Inferior parietal cortex (tissue), 1 donor: ENCODE measurements around the gene ARL3.
"Not testable (repeated sequence)": the region's sequence is repeated elsewhere in the genome, so short reads cannot be mapped to it uniquely, and the experiment has no call there.

ENCODE experiments used
- DNase-seq: peaks from one replicate; pipeline ENCODE4 v3.0.0-alpha.2; 2016; ENCODE audit errors: extremely low spot score

The ARL3 gene

DNA sequence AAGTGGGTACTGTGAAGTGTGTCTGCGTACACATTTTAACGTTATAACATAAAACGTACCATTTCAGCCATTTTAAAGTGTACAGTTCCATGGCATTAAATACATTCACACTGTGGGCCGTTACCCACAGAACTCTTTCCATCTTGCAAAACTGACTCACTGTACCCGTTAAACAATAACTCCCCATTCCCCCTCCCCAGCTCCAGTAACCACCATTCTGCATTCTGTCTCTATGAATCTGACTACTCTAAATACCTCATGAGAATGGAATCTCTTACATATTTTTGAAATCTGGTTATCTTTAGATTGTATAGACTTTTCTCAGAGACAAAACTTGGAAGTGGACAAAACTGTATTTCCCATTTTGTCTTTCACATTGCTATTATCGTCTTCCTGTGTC, 9.3 kb downstream of the ARL3 start:
- no peak for DNase-seq

- no peak for DNase-seq
These were observed 11.5 kb downstream of the ARL3 start for GRCh38 chr10:102702742-102703141.

DNA sequence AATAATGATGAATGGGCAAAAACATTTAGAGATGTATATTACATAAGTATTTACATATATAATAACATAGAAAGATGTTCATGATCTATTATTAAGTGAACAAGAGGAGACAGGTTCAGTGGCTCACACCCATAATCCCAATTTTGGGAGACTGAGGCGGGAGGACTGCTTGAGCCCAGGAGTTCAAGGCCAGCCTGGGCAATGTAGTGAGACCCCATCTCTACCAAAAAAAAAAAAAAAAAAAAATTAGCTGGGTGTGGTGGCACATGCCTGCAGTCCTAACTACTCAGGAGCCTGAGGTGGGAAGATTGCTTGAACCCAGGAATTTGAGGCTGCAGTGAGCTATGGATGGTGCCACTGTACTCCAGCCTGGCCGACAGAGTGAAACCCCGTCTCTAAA, 12.4 kb downstream of the ARL3 start:
- no peak for DNase-seq

GRCh38 chr10:102701272-102701671, 12.9 kb downstream of the ARL3 start:
- DNase-seq = no peak

- DNase-seq = no peak
These were observed 15.3 kb downstream of the ARL3 start for GRCh38 chr10:102698894-102699293.

GRCh38 chr10:102696736-102697135, 17.5 kb downstream of the ARL3 start:
- no peak for DNase-seq

- not testable (repeated sequence) for DNase-seq
These were observed 18.8 kb downstream of the ARL3 start for GRCh38 chr10:102695401-102695800.

- DNase-seq = no peak
These were observed 22.7 kb downstream of the ARL3 start for GRCh38 chr10:102691285-102692066.

GRCh38 chr10:102683736-102684135, 30.5 kb downstream of the ARL3 start:
- no peak for DNase-seq

DNA sequence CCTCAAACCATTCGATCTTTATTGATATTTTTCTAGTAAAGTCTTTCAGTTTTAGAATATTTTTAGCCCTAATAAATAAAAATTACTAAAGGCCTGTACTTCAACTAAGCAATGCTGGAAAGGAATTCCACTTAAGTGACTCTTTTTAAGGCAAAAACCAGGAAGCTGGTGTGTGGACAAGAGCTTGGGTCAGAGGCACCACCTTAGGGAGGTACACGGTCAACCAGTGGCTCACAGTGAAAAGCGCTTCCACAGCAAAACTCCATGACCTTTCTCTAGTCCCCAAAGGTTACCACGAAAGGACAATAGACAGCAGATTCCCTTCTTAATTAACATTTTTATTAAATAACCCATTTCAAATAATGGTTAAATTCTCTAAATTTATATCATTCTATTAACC, 31.2 kb downstream of the ARL3 start:
- no peak for DNase-seq

GRCh38 chr10:102682416-102682815, 31.8 kb downstream of the ARL3 start:
- no peak for DNase-seq

DNA sequence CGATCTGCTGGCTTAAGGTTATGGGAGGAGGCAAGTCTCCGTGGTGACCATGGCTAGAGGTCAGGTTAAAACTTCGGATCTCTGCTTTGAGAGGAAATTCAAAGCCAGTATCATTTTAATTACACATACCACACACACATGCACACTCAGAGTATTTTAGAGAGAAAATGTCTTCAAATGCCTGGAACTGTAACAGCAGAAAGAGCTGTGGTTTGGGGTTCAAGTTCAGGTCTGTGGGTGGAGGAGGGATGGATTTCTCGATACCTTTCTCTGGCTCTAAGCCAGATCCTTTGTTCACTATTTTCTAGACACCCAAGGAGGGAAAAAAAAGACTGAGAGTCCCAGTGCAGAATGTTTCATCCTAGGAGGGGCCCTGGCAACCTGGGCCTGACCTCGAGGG, 32.5 kb downstream of the ARL3 start:
- no peak for DNase-seq

DNA sequence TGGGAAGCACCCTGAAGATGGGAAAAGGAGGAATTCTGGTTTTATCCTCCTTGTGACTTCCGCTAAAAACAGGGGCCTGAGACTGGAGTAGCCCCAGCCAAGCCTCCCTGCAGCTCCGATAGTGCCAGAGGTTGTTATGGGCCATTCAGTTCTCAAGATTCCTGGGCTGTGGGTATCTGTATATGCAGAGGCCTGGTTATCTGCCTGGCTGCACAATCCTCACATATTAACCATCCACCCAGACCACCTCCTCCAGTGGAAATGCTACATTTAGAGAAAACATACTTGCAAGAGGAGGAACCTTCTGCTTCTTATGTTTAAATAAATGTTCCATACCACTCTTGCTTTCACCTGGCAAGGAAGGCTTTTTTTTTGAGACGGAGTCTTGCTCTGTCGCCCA, 34.6 kb downstream of the ARL3 start:
- no peak for DNase-seq

DNA sequence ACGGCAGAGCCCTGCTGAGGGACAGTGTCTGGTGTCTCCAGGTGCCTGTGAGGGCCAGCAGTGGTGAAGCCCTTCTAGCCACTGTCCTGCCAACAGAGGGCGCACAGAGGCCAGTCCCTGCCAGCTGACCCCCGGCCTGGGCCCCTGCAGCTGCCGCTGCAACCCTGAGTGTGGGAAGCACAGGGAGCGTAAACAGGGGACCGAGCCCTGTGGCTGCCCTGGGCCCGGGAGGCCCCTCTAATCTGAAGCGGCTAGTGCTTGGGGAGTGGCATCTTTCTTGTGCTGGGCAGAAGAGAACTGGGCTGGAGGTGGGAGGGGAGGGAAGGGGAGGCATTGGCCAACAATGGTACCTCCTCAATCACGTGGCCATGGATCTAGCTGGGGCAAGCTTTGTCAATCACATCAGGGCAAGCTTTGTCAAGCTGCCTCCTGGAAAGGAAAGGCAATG, 35.3 kb downstream of the ARL3 start:
- DNase-seq = no peak

DNA sequence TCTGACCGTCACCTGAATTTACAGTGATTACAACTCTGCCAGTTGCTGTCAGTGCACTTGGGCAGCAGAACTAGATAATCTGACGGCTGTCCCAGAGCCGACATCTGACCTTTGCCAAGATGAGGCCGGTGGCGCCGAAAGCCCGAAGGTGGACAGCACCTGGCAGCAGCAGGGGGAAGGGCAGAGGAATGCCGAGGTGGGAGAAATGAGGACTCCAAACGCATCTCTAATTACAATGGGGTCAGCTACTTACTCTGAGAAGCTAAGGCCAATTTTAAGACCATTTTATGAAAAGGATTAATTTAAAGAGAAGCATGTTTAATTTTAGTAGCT, 36.2 kb downstream of the ARL3 start:
- no peak for DNase-seq

DNA sequence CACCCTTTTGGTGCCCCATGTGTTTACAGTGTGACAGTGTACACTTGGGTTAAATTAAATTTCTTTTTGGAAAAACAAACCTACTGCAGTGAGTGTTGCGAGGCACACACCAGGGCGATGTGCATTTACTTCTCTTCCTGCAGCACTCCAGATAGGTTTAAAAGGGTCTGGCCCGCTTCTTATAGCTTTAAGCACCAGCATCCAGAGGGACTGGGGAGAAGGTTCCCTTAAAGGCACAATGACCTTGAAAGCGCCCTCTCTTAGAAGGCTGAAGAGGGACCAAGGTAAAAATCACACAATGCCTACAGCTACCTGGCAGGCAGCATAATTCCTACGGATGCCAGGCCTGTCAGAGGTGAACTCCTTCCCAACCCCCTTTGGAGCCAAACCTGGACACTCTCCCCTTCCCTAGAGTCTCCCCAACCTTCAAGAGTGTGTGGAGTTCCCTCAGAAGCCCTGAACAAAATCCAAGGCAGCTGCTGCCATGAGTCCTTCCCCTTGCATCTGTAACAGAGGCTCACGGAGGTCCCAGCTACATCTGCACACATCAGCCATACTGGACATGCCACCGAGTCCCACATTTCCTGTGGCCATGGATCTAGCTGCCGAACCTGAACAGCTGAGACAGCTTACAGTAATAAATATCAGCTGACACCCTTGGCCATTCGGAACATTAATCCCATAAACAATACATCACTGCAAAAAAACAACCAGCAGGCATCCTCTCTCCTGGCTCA, 36.7 kb downstream of the ARL3 start:
- no peak for DNase-seq

DNA sequence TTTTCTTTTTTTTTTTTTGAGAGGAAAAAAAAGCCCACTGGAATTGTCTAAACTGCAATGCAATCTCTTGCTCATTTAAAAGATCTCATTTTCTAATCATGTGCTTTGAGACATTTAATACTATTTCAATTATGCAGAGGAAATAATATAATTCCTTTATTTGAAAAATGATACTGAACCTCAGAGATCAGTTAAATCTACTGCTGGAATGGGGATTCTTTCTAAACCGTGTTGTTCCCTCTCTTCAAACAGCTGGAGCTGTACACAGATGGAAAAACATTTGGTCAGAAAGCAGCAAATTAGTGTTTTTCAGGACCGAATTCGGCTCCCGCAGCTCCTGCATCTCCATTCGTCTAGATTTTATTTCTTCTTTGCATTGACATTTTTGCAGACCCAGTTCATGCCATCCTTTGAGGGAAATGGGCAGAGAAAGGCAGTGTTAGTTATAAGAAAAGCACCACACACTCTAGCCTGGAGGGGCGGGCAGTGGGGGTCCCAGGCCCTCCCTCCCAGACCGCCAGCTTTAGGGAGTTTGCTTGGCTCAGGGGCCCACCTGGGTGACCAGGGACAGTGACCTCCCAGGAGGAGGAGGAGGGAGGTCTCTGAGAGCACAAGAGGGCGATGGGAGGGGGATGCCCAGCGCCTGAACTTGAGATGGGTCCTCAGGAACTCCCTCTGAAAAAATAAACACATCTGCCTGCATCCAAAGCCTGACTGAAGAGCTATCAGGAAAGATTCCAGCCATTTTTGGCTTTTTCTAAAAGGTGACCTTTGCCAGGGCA, 37.5 kb downstream of the ARL3 start:
- no peak for DNase-seq

DNA sequence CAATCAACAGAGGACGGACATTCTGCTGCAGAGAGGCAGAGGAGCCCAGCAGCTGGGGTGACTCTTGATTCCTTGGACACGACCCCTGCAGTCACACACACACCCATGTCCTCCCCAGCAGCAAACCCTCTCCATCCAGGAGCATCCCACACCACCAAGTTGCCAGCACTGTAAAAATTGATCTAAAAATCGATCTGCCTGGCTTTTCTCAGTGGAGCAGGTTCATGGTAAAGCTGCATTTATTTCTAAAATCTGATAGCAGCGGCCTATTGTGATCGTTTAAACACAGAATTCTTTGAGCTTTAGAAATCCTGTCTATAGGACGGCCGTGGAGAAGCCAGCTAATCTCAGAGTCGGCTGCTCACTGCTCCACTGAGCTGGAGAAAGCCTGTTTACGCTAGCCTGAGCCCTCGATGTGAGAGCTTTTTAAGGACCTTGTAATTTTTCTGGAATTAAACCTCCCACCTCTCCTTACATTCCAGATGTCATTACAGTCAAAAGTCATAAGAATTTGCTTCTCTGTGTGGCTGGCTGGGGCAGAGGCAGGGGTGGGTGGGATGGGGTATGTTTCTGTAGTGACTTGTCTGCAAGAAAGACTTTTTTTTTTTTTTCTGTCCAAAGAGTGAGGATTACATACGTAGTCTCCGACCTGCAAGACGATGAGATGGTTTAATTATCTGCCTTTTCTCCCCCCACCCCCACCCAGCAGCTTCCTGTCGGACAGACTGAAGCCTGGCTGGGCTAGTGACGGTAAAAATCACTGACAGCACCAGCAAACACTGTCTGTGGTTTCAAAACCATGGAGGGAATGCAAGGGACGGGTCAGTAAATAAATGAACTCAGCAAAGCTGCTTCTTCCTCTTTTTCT, 38.3 kb downstream of the ARL3 start:
- DNase-seq = no peak

DNA sequence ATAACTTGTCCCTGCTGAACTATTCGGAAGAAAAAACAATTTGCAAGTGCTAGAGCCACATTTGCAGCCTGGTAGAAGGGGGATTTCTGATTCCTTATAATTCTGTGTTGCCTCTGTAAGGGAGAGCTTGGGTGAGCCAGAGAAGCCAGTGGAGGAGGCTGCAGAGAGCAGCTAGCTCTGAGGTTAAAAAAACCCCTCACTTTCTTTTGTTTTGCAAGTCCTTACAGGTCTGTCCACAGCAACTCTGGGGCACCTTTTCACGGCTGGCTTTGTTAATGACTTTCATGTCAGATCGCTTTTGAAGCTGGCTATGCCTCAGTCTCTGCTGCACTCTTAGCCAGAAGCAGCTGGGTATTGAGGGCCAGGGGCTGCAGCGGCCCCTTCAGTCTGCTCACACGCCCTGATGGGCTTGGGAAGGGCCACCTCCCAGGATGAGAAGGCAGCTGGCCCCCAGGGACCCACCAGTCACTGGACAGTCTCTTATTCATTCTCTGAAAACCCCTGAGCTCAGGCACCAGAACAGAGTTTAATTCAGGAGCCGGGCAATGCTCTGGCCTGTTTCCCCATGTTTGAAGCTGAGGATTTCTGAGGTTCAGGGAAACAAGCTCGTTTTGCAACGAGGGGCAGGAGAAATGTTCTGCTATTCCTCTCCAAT, 39.1 kb downstream of the ARL3 start:
- no peak for DNase-seq

DNA sequence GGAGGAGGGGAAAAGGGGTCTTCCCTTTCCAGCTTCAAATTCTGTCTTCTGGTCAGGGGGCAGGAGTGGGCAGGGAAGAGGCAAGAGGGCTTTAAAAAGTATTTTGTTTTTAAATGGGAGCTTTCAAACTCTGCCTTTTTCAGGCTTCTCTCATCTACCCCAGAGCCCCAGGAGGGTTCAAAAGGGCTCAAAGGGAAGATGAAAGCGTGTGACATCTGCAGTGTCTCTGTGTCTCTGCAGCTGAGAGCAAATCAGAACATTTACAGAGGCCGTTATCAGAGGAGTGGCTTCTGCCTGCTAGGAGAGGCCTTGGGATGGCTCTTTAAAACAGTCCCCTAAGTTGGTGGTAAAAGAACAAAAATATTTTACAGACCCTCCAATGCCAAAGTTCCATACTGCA, 39.6 kb downstream of the ARL3 start:
- no peak for DNase-seq
